ENCODE measurements around the gene MT1F. TPM values are rescaled to one million over a fixed set of nuclear protein-coding genes. Genes with fewer than 3 reads are reported as not detected.
"Not testable (repeated sequence)": the region's sequence is repeated elsewhere in the genome, so short reads cannot be mapped to it uniquely, and the experiment has no call there.

MT1F gene
- polyA plus RNA-seq, 12 donors: 0.55 to 38.7 (median 2.0) TPM; not detected in 2

DNA sequence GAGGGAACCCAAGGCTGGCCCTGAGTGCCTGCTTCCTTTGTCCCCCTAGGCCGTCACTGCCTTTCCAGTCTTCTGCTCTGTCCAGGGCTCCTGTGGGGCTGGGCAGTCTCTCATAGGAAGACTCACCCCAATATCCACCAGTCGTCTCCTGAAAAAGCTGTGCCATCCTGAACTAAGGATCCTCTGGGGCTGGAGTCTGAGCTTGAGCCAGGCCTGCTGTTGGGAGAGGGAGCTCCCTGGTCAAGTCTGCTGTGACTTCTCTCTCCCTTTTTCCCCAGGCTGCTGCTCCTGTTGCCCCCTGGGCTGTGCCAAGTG lies 12.8 kb downstream of the MT1F start:
- no peak for DNase-seq

DNA sequence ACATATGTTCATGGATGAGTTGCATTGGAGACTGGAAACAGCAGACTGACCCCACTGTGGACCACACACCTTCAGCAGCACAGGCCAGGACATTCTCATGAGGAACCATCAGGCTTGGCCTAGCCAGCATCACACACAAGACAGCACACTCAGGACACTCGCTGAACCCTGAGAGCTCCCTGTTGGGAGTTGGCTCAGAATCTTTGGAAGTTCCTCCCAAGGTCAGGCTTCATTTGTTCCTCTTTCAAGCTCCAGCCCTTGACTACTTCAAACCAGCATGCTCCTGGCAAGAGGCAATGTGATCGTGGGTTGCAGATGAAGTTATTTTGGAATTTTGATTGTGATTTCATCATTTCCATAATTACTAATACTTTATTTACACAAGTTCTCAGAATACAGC lies 13.9 kb downstream of the MT1F start:
- not testable (repeated sequence) for DNase-seq

DNA sequence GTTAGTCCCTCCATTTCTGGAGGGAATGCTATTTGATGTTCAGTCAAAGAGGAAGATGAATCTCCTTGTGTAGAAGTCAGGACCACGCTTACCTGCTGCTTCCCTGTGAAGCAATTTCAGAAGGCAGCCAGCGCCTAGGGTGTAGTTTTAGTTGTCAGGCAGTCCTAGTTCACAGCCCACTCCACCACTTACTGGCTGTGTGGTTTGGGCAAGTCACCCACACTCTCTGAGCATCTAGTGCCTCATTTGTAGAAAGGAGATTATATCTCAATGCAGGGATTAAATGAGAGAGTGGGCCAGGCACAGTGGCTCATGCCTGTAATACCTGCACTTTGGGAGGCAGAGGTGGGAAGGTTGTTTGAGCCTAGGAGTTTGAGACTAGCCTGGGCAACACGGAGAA lies 14.4 kb downstream of the MT1F start:
- not testable (repeated sequence) for DNase-seq

DNA sequence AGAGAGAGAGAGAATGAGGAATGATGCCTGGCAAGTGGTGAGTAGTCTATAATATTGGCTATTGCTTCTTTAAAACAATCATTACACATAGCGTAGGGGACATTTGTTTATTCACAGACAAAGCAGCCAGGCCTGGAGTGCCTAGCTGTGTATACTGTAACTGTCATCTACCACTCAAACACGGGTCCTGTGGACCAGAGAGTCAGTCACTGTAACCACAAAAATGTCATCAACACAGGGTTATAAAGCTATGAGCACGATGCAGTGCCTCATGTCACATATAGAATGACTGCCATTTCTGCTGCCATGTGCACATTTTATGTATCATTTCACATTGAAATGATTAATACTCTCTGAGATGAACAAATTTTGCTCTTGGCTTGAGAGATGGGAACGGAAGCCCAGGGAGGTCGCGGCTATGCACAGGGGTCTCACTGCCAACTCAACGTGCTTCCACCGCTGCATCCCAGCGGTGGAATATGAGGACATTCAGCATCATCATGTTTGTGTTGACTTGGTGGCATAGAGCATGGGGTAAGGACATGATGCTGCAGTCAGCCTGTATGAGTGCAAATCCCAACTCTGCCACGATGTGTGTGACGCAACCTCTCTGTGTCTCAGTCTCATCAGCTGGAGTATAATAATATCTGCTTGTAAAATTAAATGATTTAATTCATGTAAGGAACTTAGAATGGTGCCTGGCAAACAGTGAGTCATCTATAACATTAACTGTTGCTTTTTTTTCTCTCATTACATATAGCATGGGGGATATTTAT lies 15.2 kb downstream of the MT1F start:
- DNase-seq: no peak

DNA sequence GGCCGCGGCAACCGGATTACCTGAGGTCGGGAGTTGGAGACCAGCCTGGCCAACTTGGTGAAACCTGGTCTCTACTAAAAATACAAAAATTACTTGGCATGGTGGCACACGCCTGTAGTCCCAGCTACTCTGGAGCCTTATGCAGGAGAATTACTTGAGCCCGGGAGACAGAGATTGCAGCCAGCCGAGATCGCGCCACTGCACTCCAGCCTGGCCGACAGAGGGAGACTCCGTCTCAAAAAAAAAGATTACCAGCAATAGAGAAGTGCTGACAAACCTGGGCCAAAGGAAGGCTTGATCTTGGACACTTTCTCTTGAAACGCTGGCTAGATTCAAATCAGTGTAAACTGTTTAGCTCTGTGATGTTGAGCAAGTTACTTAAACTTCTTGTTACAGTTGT lies 16.2 kb downstream of the MT1F start:
- DNase-seq: peak; percentile 53

DNA sequence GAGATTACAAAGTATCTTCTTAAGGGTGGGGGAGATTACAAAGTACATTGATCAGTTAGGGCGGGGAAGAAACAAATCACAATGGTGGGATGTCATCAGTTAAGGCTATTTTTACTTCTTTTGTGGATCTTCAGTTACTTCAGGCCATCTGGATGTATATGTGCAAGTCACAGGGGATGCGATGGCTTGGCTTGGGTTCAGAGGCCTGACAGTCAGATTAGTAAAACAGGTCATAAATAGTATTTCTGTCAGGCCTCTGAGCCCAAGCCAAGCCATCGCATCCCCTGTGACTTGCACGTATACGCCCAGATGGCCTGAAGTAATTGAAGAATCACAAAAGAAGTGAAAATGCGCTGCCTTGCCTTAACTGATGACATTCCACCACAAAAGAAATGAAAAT lies 16.8 kb downstream of the MT1F start:
- DNase-seq: not testable (repeated sequence)

DNA sequence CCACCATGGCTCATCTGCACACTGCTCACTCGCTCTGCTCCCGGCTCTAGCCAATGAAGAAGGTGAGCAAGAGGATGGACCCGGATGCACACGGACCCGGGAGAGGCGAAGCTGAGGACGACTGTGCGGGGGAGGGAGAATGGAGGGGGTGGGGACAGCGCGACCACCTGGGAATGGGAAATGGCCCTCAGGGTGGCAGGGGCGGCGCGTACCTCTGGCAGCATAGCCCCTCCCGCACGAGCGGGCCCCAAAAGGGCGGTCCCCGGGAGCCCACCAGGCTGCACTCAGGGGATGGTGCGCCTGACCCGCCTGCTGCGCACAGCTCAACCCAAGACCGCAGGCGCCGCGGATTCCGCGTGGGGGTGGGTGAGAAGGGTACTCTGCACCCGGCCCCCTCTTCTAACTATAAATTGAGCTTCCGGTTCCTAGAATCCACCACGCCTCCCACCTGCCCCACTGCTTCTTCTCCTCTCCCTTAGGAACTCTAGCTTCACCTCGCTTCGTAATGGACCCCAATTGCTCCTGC lies 18.0 kb downstream of the MT1F start:
- DNase-seq: no peak

DNA sequence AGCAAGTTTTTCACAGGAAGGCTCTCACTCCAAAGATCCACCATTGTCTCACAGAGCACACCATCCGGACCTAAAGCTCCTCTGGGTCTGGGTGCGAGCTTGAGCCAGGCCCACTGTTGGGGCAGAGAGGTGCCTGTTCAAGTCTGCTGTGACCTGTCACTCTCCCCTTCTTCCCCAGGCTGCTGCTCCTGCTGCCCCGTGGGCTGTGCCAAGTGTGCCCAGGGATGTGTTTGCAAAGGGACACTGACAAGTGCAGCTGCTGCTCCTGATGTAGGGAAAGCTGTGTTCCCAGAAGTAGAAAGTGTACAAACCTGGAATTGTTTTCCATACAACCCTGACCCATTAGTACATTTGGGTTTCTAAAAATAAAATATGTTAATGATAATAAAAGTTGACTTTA lies 19.7 kb downstream of the MT1F start:
- DNase-seq: no peak

DNA sequence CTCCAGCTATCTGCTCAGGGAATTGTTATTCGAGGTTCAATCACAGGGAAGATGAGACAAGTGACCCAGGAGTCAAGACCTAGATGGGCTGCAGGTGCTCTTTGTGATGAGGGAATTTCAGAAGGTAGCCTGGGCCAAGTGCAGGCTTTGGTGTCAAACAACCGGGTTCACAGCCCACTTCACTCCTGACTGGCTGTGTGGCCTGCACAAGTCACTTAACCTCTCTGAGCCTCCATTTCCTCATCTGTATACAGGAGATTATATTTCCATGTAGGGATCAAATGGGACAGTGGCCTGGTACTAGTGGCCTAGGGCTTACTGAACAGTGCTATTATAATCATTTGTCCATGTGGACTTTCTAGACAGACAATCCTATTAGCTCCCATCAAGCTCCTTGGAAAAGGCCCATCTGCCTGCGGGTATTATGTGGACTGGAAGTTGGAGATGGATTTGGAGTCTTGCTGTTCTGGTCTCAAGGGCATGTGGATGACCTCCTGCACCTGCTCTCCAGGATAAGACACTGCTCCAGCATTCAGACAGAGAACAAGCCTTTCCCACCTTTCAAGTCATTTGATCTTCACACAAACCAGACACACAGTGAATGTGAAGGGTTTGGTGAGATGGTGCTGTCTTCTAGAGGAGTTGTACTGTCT lies 21.4 kb downstream of the MT1F start:
- DNase-seq: no peak

DNA sequence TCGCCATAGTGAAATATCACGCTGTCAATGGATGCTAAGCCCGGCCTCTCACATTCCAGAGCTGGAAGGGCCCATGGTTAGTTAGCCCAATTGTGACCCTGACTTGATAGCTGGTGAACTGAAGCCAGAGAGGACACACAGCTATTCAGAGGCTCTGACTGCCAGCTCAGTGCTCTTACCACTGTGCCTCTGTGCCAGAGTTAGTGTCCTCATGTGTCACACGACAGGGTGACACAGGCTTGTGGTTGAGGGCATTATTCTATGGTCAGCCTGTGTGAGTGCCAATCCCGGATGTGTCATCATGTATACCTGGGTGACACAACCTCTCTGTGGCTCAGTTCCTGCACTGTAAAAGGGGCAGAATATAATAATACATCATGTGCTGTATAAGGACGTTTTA lies 22.1 kb downstream of the MT1F start:
- no peak for DNase-seq

DNA sequence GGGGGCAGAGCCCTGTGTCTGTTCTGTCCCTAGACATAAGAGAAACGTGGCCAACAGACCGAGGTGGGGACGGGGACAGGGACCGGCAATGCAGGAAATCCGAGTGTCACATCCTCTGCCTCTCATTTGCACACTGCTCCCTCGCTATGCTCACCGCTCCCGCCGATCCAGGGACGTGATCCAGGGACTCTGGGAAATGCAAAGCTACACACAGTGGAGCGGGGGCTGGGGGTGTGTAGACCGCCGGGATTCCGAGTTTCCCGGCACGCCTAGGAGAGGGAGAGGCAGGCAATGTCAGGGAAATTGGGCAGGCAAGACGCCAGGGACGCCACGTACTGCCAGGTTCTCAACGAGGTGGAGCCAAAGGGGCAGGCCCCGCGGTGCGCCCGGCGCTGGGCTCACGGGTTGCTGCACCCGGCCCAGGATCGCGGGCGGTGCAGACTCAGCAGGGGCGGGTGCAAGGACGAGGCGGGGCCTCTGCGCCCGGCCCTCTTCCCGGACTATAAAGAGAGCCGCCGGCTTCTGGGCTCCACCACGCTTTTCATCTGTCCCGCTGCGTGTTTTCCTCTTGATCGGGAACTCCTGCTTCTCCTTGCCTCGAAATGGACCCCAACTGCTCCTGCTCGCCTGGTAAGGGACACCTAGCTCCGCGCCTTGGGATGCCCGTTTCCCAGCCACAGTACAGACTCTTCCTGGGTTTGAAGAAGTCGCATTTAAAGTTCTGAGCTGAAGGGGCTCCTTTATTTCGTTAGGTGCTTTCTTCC lies 24.4 kb downstream of the MT1F start, which contains the start of gene MT1X:
Gene MT1X, plus strand, starts transcription at position 532 of the 764 bp plus-strand sequence. Its CDS starts 71 bp downstream, at position 603.
- peak; percentile 87 for DNase-seq

DNA sequence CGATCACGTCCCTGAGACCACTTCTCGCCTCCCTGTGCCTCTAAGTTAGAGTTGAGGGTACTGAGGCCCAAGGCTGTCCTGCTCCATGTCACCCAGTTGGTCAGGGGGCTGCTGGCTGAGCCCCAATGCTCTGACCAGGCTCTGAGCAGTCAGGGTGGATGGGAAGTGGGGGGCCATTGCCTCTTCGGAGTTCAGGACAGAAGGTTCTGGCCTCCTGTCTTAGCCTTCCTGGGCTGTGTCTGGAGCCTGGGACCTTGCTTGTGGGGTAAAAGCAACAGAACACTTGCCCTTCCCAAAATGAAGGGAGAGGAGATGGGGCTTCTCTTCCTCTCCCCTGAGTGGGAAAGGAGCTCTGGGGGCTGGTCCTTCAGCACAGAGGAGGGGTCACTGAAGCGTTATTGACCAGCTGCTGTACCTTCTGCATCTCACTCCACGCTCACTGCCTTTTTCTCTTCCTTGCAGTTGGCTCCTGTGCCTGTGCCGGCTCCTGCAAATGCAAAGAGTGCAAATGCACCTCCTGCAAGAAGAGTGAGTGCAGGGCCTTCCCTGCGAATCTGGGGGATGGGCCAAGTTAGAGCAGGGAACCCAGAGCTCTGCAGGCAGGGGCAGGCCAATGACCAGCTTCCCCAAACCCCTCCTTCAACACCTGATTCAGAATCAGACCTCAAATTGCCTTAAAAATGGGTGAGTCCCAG lies 25.1 kb downstream of the MT1F start:
- DNase-seq: no peak

DNA sequence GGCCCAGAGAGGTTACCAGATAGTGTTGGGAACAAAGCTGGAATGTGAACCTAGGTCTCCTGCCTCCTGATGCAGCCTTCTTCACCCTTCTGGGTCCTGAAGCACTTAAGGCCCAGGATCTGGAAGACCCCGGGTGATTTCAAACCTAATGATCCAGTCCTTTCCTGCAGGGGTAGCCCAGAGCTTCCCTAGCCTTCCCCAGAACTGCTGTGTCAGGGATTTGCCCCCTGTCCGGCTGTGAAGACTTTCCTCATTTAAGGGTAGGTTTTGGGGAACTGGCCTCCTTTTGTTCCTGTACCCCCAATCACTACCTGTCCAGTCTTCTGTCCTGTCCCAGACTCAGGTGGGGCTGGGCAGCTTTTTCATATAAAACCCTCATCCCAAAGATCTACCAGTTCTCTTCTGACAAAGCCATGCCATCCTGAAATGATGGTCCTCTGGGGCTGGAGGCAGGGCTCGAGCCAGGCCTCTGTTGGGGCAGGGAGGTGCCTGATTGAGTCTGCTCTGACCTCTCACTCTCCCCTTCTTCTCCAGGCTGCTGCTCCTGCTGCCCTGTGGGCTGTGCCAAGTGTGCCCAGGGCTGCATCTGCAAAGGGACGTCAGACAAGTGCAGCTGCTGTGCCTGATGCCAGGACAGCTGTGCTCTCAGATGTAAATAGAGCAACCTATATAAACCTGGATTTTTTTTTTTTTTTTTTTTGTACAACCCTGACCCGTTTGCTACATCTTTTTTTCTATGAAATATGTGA lies 25.8 kb downstream of the MT1F start:
- no peak for DNase-seq

DNA sequence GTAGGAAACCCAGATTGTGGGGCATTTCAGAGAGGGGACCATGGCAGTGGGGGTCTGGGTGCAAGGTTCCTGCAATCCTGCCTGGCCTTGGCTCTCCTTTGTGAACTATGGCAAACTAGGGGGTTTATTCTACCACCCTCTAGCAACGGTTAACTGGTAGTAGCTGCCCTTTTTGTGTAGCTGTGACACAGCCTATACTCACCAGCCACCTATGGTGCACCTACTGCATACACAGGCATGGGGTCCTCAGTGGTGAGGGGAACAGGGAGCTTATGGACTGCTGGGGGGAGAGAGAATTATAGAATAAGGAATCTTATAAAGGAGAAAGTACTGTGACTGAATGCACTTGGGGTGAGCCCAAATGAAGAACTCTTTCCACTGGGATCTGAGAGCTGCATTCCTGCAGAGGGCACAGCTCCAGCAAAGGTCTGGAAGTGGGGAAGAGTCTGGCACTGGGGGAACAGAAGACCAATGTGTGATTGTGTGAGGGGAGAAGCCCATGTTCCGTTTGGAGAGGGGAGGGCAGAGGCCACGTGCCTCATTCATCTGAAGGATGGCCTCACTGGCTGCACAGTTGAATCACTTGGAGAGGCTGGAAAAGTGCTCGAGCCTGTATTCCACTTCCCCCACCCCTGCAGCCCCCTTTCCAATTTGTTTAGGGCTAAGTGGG lies 26.6 kb downstream of the MT1F start:
- no peak for DNase-seq

DNA sequence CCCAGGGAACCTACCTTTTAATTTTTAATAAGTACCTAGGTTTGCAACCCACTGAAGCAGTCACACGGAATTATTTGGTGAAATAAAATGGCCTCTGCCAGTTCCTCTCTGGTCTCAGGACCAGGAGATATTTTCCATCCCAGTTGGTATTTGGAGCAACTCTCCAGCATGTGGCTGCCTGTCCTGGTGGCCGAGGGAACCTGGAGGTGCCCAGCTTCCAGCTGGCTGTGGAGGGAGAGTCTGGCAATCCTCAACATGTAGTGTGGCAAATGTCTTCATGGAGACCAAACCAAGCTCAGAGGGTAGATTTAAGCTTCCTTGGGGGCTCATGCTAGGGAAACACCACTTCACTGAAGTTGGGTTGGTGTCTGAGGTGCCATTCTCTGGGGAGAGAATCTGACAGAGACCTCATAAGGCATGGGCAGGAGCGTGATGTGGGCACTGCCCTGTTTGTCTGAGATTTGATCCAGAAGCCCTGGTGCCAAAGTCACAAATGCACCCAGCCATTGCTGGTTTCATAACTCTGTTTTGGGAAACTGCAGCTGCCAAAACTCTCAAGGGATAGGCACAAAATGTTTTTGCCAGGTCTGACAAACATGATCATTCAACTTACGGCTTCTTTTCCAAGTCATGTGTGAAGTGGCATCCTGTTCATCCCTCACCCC lies 27.3 kb downstream of the MT1F start:
- DNase-seq: no peak

DNA sequence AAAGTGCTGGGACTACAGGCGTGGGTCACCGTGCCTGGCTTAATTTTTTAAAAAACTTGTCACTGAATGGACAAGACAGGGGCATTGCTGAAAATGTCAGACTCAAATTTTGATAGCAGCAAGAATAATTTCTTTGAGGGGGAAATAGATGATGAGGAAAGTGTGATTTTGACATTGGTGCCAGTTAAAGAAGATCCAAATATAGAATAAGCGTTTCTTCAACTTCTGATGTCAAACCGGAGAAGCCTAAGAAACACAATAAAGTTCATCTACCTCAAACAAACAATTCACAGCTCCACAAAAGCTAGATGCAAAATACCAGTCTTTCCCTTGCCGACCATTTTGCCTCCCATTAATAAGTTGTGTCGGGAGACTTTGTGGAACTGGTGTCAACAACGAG lies 29.0 kb downstream of the MT1F start:
- no peak for DNase-seq

DNA sequence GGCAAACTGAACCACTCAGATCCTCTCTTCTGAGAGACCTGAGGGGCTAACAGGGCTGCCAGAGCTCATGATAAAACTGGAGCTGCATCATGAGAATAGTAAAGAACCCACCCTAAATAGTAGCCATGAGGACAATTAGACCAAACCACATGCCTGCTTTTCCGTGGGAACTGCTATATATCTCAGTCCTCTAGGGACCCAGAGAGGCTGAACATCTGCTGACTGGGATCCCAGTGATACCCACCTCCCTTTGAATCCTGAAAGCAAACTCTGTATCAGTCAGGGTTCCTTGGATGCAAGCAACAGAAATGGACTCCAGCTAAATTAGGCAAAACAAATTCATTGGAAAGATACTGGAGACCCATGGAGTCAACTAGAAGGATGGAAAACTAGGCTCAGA lies 31.0 kb downstream of the MT1F start:
- DNase-seq: no peak

DNA sequence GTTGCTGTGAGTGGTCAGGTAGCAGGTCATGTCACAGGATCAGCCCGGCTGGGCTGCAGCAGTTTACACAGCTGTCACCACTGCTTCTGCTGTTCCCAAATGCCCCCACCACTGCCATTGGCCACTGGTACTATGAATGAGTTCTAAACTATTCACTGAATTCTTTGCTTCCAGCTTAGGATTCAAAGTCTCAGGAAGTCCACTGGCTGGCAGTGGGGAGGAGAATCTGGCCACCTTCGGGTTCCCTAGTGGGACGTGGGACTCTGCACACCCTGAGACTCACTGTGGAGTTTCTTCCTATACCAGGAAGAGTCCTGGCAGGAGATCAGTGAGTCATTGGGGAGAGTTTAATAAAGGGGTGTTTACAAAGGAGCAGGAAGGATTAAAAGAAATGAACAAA lies 31.4 kb downstream of the MT1F start:
- DNase-seq: no peak

DNA sequence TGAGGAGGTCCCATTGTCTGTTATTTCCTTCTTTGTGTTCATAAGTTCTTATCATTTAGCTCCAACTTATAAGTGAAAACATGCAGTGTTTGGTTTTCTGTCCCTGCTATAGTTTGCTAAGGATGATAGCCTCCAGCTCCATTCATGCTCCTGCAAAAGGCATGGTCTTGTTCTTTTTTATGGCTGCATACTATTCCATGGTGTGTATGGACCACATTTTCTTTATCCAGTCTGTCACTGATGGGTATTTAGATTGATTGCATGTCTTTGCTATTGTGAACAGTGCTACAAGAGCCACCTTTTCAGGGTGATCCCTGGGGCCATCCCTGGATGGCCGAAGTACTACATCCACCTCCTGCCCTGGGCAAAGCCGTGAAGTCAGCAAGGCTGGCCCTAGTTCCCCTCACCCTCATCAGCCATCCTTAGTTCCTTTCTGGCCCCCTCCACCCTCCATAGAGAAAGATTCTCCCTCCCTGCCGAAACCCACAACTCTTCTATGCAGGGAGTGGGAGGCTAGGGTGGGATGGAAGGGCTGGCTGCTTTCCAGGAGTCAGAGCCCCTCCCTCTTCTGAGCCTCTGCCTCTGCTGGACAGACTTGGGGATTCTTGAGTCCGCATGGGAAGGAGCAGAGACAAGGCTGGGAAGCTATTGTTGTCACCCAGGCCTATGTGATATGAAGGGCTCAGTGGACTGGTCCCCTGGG lies 32.8 kb downstream of the MT1F start:
- DNase-seq: no peak
